ENCODE results near the gene SYNPO2L.

SYNPO2L gene

GRCh38 chr10:73601486-73601921 lies 54.3 kb downstream of the SYNPO2L start:
- no peak for DNase-seq

DNA sequence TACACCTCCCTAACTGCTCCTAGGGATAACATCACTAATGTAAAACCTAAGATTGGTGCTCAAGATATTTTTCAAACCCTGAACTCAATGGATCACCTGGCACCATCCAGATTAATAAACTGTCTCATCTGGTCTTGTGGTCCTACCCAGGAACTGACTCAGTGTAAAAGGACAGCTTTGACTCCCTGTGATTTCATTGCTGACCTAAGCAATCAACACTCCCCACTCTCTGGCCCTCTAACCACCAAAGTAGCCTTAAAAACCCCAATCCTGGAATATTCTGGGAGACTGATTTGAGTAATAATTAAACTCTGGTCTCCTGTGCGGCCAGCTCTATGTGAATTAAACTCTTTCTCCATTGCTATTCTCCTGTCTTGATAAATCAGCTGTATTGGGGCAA lies 58.5 kb downstream of the SYNPO2L start:
- no peak for DNase-seq

All from CD4-positive, alpha-beta T cell treated with Interferon alpha-2 for 1 hour (primary cell).